BJ (cell line): ENCODE data around the gene SLC34A3. TPM values are rescaled to one million over a fixed set of nuclear protein-coding genes. Genes with fewer than 3 reads are reported as not detected.

ENCODE experiments used
- CTCF ChIA-PET: fragments of 350-600 bp; formaldehyde crosslinking; extraction: SDS; loops from one replicate; lab custom pipeline; 2021; ENCODE audit warnings: antibody characterized with exemption, inconsistent platforms; lab: Yijun Ruan, JAX
- POLR2A ChIA-PET: fragments of 300-600 bp; sonication (Branson Sonifier 250); formaldehyde crosslinking; extraction: SDS; loops from one replicate; lab custom pipeline; 2021; ENCODE audit warnings: antibody characterized with exemption; lab: Charles Lee
- DNase-seq: peaks from one replicate; pipeline ENCODE4 v3.0.0-alpha.2; 2011; ENCODE audit warnings: low read depth
- H3K27me3 ChIP-seq: 2 replicates; pipeline ENCODE4 v1.6.0; 2011; ENCODE audit warnings: low read length; ENCODE audit not compliant: control insufficient read depth, insufficient read depth
- H3K36me3 ChIP-seq: 2 replicates; pipeline ENCODE4 v1.5.1; 2011; ENCODE audit warnings: low read length; ENCODE audit not compliant: control insufficient read depth, insufficient read depth
- H3K4me3 ChIP-seq: 2 replicates; pipeline ENCODE4 v1.5.1; 2011; ENCODE audit warnings: low read depth, mild to moderate bottlenecking, control low read depth, low read length
- CTCF ChIP-seq: IDR thresholded peaks from 2 replicates; pipeline ENCODE4 v1.5.1; 2011; ENCODE audit warnings: low read depth, mild to moderate bottlenecking, control low read depth, inconsistent platforms, low read length, moderate library complexity; ENCODE audit not compliant: insufficient read depth
- polyA plus RNA-seq: library from polyadenylated mRNA; depleted of rRNA; stranded (reverse); fragments of >200 nt; gene quantifications from 2 replicates; pipeline ENCODE4 v1.2.3, GENCODE V29; 2011

Gene SLC34A3
- polyA plus RNA-seq, 1 experiment, result not detected

- TF ChIP-seq CTCF, result no peak
- ChIA-PET POLR2A (no interaction called here), CTCF (interaction anchor here (0.8 to 2.3 kb wide), 6 partner anchors 8 to 130 kb away, joined by 3 to 11 read pairs (median 4); no protein-coding TSS in a partner anchor)
- no peaks in the 10 kb centered on the region for H3K27me3 ChIP-seq
- peaks cover 24% of the 10 kb centered on the region for H3K36me3 ChIP-seq
- no peak for DNase-seq
- H3K4me3 ChIP-seq, result no peak overlapping the region
Observed at GRCh38 chr9:137275588-137276472, 45.1 kb downstream of the SLC34A3 start.

DNA sequence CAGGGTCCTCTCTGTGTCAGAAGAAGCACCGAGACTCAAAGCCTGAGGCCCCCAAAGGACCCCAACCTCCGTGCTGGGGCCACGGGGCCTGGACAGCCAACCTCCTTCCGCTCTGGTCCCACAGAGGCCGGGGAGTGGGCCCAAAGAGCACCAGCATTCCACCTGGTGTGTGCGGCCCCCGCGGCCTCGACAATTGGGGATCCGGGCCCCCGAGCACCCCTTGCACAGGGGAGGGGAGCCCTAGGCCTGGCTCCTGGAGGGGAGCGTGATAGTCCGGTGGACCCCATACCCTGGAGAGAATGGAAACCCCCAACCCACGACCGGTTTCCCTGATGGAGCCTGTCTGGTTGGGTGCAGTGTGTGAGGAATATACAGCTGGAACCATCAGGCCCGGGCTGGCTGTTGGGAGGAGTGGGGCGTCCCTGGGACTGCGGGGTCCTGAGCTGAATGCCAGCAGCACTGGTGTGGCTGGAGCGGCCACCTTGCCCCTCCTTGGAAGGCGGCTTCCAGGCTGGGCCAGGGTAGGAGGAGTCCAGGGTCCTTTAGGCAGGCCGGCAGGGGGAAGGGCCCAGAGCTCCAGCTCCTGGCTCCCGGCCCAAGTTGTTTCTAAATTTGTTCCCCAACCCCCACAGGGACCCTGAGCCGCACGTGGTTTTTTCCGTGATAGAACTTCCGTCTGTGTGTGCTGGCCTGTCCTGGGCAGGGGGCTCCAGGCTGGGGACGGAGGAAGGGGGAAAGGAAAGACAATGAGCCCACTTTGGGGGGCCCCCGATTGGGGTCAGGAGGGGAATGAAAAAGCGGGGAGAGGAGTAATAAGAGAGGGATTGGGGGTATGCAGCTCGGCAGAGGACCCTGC is 46.0 kb downstream of the SLC34A3 start:
- TF ChIP-seq CTCF, result no peak
- peak overlapping the region; percentile 88 for H3K4me3 ChIP-seq
- ChIA-PET POLR2A (no interaction called here), CTCF (interaction anchor here (0.9 to 2.3 kb wide), 10 partner anchors 8 to 248 kb away, joined by 3 to 11 read pairs (median 4); partner anchors contain the start of genes EXD3, NELFB and NOXA1)
- no peaks in the 10 kb centered on the region for H3K27me3 ChIP-seq
- DNase-seq, result no peak
- peaks cover 25% of the 10 kb centered on the region for H3K36me3 ChIP-seq

GRCh38 chr9:137277329-137278041 is 46.8 kb downstream of the SLC34A3 start, which contains the start of gene TOR4A:
Gene TOR4A, plus strand, starts transcription at chr9:137277726. Its CDS starts 964 bp downstream, at chr9:137278690.
- H3K36me3 ChIP-seq, result peaks cover 21% of the 10 kb centered on the region
- no peaks in the 10 kb centered on the region for H3K27me3 ChIP-seq
- ChIA-PET CTCF (interaction anchor here (0.7 to 2.3 kb wide), 9 partner anchors 9 to 247 kb away, joined by 3 to 11 read pairs (median 4); partner anchors contain the start of genes EXD3, NELFB and NOXA1), POLR2A (interaction anchor here (0.6 kb wide), 1 partner anchor 133 kb away, joined by 3 read pairs; no protein-coding TSS in a partner anchor)
- peak; percentile 31 for DNase-seq
- TF ChIP-seq CTCF, result peak; percentile 57
- peak within 1 kb of the TSS; percentile 88 for H3K4me3 ChIP-seq

DNA sequence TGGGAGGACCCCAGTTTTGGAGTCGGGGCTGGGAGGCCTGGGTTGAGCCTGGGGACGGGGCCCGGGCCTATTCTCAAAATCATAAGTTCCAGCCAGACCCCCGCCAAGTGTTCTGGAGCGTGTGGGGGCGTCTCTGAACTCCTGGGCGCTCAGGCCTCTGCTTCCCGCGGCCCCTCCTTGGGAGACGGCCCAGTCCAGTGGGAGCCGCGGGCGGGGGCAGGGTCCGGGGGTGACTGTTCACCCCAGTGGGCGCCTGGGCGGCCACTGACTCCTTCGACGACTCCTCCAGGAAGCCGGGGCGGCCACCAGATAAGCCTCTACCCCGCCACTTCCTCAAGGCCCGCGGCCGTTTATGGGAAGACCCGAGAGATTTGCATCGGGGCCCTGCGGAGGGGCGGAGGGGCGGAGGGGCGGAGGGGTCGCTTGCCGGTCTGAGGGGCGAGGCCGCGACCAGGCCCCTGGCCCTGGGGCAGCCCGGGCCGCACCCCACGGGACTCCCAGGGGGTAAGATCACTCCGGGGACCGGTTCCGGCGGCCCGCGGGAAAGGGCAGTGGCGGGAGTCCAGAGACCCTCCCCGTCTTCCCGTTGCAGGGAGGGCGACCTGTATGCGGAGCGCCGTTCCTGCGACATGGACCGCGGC is 47.5 kb downstream of the SLC34A3 start:
- CTCF ChIA-PET, result interaction anchor here (0.7 to 2.3 kb wide), 6 partner anchors 9 to 246 kb away, joined by 3 to 11 read pairs (median 4); partner anchors contain the start of genes EXD3, NELFB and NOXA1
- no peaks in the 10 kb centered on the region for H3K27me3 ChIP-seq
- POLR2A ChIA-PET, result interaction anchor here (0.6 kb wide), 1 partner anchor 133 kb away, joined by 3 read pairs; no protein-coding TSS in a partner anchor
- peak overlapping the region; percentile 88 for H3K4me3 ChIP-seq
- TF ChIP-seq CTCF, result no peak
- peaks cover 22% of the 10 kb centered on the region for H3K36me3 ChIP-seq
- no peak for DNase-seq
